Measurements from ENCODE around the gene CCNA2.

The CCNA2 gene

DNA sequence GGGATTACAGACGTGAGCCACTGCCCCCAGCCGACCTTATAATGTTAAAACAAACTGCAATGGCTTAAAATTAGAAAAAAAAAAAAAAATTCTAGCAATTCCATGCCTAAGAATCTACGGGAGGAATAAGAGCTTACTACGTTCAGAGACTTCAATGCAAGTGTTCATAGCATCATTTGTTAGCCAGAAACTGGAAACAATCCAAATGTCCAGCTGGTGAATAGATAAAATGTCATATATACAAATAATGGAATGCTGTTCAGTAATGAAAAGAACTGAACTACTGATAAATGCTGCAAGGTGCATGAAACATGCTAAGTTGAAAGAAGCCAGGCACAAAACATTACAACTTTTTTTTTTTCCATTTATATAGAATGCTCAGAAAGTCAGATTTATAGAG, 17.3 kb downstream of the CCNA2 start:
- TF ChIP-seq SUZ12 (IDR thresholded peaks at IDR 0.05; ENCODE audit: extremely low read depth, insufficient read depth, insufficient read length) (no peak), YY1 (IDR thresholded peaks at IDR 0.05; ENCODE audit: insufficient read depth, insufficient read length) (no peak), ZNF274 (IDR thresholded peaks at IDR 0.05; ENCODE audit: low read depth, low read length) (no peak)
- Histone ChIP-seq H3K9ac (ENCODE audit: insufficient read length, low read depth) (no peak overlapping the region), H3K27me3 (ENCODE audit: insufficient read depth, insufficient read length) (no peaks in the 10 kb centered on the region), H3K4me1 (ENCODE audit: insufficient read depth, insufficient read length) (no peaks in the 10 kb centered on the region), H3K9me3 (ENCODE audit: insufficient read depth, low read length) (no peaks in the 10 kb centered on the region), H3K36me3 (ENCODE audit: insufficient read depth, insufficient read length, low read length) (peaks cover 81% of the 10 kb centered on the region), H3K4me3 (ENCODE audit: insufficient read length, low read depth) (no peak overlapping the region)
- DNase-seq (ENCODE audit: low read depth, low spot score), result no peak

DNA sequence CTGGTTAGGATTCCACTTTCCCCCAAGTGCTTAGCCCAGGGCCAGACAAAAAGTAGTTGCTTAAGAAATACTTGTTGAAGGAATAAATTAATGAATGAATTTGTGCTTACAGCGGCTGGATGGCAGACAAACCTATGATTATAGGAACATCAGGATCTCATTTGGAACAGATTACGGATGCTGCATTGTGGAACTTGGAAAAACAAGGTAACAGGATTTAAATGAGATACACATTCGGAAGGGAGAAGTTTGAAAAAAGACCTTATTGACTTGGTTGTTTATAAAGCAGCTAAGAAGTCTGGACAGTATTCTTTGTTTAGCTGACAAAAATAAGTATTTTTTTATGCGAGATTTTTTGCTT, 22.0 kb downstream of the CCNA2 start:
- H3K4me3 ChIP-seq (ENCODE audit: insufficient read length, low read depth), result peak overlapping the region; percentile 91
- TF ChIP-seq SUZ12 (IDR thresholded peaks at IDR 0.05; ENCODE audit: extremely low read depth, insufficient read depth, insufficient read length), result no peak
- no peak for TF ChIP-seq ZNF274 (IDR thresholded peaks at IDR 0.05; ENCODE audit: low read depth, low read length)
- no peak for TF ChIP-seq YY1 (IDR thresholded peaks at IDR 0.05; ENCODE audit: insufficient read depth, insufficient read length)

DNA sequence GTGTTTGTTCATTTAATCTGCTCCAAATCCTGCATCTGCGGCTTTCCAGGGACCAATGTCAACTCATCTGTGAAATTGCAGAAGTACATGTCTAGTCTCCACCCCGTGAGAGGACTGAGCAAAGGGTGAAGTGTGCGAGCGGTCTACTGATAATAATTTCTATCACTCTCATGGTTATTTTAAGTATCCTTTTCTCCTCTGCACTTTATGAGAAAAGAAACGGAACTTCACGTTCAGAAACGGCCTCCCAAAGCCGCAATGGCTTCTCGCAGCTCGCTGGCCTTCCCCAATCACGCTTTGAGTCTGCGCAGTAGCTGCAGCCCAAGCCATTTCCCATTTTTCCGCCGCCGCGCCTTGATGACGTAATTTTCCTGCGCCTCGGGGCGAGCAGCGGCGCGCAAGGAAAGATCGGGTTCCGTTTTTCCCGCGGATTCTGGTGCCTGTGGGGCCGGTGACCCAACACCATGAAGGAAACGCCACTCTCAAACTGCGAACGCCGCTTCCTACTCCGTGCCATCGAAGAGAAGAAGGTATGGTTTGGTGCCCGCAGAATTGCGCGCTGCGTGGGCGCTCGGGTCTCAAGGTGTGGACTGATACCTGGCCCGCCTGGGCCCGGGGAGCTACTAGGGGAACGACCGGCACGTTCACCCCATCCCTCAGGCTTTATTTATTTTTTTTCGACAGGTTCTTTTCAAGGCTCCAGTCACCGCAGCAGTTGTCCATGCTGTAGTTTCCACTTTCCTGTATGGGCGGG, 22.5 kb downstream of the CCNA2 start, which contains the start of gene EXOSC9:
Gene EXOSC9 (plus strand): TSS at position 363 of the 754 bp plus-strand sequence. CDS start 102 bp downstream, at position 465.
- H3K4me3 ChIP-seq (ENCODE audit: insufficient read length, low read depth), result peak within 1 kb of the TSS; percentile 91
- TF ChIP-seq SUZ12 (IDR thresholded peaks at IDR 0.05; ENCODE audit: extremely low read depth, insufficient read depth, insufficient read length) (no peak), YY1 (IDR thresholded peaks at IDR 0.05; ENCODE audit: insufficient read depth, insufficient read length) (no peak), ZNF274 (IDR thresholded peaks at IDR 0.05; ENCODE audit: low read depth, low read length) (no peak)
- no peaks in the 10 kb centered on the region for H3K4me1 ChIP-seq (ENCODE audit: insufficient read depth, insufficient read length)
- H3K36me3 ChIP-seq (ENCODE audit: insufficient read depth, insufficient read length, low read length), result peaks cover 36% of the 10 kb centered on the region
- H3K27me3 ChIP-seq (ENCODE audit: insufficient read depth, insufficient read length), result no peaks in the 10 kb centered on the region
- peak; percentile 84 for DNase-seq (ENCODE audit: low read depth, low spot score)
- H3K9me3 ChIP-seq (ENCODE audit: insufficient read depth, low read length), result no peaks in the 10 kb centered on the region
- H3K9ac ChIP-seq (ENCODE audit: insufficient read length, low read depth), result peak within 1 kb of the TSS; percentile 92

More for the DNA sequence above, 22.0 kb downstream of the CCNA2 start:
- DNase-seq (ENCODE audit: low read depth, low spot score), result no peak
- Histone ChIP-seq H3K9ac (ENCODE audit: insufficient read length, low read depth) (peak overlapping the region; percentile 92), H3K4me1 (ENCODE audit: insufficient read depth, insufficient read length) (no peaks in the 10 kb centered on the region), H3K27me3 (ENCODE audit: insufficient read depth, insufficient read length) (no peaks in the 10 kb centered on the region), H3K36me3 (ENCODE audit: insufficient read depth, insufficient read length, low read length) (peaks cover 41% of the 10 kb centered on the region), H3K9me3 (ENCODE audit: insufficient read depth, low read length) (no peaks in the 10 kb centered on the region)

DNA sequence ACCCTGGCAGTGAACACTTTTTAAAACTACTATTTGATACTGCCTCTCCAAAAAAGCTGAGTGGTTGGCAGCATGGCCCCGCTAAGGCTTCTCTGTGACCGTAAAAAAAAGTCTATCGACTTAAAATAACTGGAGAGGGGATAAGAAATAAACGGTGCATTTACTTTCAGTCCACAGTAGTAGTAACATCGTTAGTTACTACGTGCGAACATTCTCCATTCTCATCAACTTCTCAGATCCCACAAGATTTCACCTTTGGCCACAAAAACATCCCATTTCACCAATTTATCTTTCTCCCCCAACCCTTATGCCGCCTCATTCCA, 23.1 kb downstream of the CCNA2 start:
- no peak for DNase-seq (ENCODE audit: low read depth, low spot score)
- H3K36me3 ChIP-seq (ENCODE audit: insufficient read depth, insufficient read length, low read length), result peaks cover 33% of the 10 kb centered on the region
- H3K27me3 ChIP-seq (ENCODE audit: insufficient read depth, insufficient read length), result no peaks in the 10 kb centered on the region
- no peaks in the 10 kb centered on the region for H3K9me3 ChIP-seq (ENCODE audit: insufficient read depth, low read length)
- H3K4me3 ChIP-seq (ENCODE audit: insufficient read length, low read depth), result peak overlapping the region; percentile 91
- peak overlapping the region; percentile 71 for H3K9ac ChIP-seq (ENCODE audit: insufficient read length, low read depth)
- no peaks in the 10 kb centered on the region for H3K4me1 ChIP-seq (ENCODE audit: insufficient read depth, insufficient read length)
- TF ChIP-seq SUZ12 (IDR thresholded peaks at IDR 0.05; ENCODE audit: extremely low read depth, insufficient read depth, insufficient read length) (no peak), ZNF274 (IDR thresholded peaks at IDR 0.05; ENCODE audit: low read depth, low read length) (no peak)

DNA sequence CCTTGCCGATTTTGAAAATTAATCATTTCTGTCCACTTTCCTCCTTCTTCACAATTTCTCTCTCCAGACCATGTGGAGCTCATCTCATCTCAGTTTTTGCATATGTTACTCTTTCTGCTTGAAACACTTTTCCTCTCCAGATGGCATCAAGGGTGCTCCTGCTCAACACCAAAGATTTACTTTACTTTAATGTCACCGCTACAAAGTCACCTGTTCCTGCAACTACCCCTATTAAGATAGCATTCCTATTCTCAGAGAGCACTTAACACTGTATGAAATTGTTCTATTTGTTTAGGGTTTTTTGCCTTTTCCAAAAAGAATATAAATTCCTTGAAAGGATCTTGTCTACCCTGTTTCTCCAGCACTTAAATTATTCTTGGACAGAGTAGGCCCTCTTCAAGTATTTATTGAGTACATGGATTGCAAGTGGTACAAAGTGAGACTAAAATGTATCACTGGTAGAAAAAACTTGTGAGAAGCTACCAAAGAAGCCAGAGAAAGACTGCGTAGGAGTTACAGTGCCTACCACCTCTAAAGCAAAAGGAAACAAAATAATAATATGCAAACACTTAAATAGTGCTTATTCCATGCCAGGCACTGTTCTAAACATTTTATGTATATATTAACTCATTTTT, 23.7 kb downstream of the CCNA2 start:
- no peaks in the 10 kb centered on the region for H3K4me1 ChIP-seq (ENCODE audit: insufficient read depth, insufficient read length)

DNA sequence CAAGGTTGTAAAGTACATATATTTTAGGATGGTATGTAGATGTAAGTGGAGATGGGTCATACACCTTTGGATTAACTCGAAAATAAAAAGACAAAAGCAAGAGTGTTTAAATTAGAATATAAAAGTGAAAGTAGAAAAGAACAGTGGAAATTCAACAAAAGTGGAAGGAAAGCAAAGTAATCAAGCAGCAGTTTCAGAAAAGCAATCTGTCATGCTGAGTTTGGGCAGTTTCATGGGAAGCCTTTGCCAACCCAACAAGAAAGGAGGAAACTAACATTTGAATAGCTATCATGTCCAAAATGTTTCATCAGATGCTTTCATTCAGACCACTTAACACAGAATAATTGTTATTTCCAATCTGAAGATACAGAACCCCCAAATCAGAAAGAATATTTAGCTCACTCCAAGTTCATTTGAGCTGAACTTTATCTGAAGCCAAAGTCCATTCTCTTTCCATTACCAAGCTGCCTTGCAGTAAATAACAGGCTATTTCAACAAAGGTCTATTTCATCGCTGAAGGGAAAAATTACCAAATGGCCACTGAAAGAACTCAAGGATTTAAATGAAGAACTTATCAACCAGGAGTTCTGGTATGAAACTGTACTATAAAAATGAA, 24.4 kb downstream of the CCNA2 start:
- Histone ChIP-seq H3K9me3 (ENCODE audit: insufficient read depth, low read length) (no peaks in the 10 kb centered on the region), H3K4me1 (ENCODE audit: insufficient read depth, insufficient read length) (no peaks in the 10 kb centered on the region), H3K9ac (ENCODE audit: insufficient read length, low read depth) (no peak overlapping the region), H3K4me3 (ENCODE audit: insufficient read length, low read depth) (no peak overlapping the region), H3K27me3 (ENCODE audit: insufficient read depth, insufficient read length) (no peaks in the 10 kb centered on the region), H3K36me3 (ENCODE audit: insufficient read depth, insufficient read length, low read length) (peaks cover 20% of the 10 kb centered on the region)
- no peak for TF ChIP-seq ZNF274 (IDR thresholded peaks at IDR 0.05; ENCODE audit: low read depth, low read length)
- DNase-seq (ENCODE audit: low read depth, low spot score), result no peak

More for the DNA sequence above, 23.7 kb downstream of the CCNA2 start:
- TF ChIP-seq SUZ12 (IDR thresholded peaks at IDR 0.05; ENCODE audit: extremely low read depth, insufficient read depth, insufficient read length) (no peak), ZNF274 (IDR thresholded peaks at IDR 0.05; ENCODE audit: low read depth, low read length) (no peak), YY1 (IDR thresholded peaks at IDR 0.05; ENCODE audit: insufficient read depth, insufficient read length) (no peak)
- H3K9ac ChIP-seq (ENCODE audit: insufficient read length, low read depth), result no peak overlapping the region
- no peaks in the 10 kb centered on the region for H3K9me3 ChIP-seq (ENCODE audit: insufficient read depth, low read length)
- DNase-seq (ENCODE audit: low read depth, low spot score), result no peak
- H3K4me3 ChIP-seq (ENCODE audit: insufficient read length, low read depth), result no peak overlapping the region
- no peaks in the 10 kb centered on the region for H3K27me3 ChIP-seq (ENCODE audit: insufficient read depth, insufficient read length)
- H3K36me3 ChIP-seq (ENCODE audit: insufficient read depth, insufficient read length, low read length), result peaks cover 27% of the 10 kb centered on the region

DNA sequence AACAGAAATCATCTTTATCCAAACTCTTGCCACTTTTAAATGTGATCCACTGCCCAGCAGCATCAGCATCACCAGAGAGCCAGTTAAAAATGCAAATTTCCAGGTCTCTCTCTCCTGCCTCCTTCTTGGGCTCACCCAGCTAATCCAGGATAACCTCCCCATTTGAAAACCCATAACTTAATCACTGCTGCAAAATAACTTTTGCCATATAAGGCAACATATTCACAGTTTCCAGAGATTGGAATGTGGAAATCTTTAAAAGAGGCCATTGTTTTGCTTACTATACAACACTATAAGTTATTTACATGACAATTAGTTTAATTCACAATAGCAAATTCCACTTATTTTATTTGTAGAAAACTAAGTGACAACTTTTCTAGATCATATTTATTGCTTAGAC, 27.4 kb downstream of the CCNA2 start:
- Histone ChIP-seq H3K4me1 (ENCODE audit: insufficient read depth, insufficient read length) (no peaks in the 10 kb centered on the region), H3K36me3 (ENCODE audit: insufficient read depth, insufficient read length, low read length) (no peaks in the 10 kb centered on the region), H3K9ac (ENCODE audit: insufficient read length, low read depth) (no peak overlapping the region), H3K9me3 (ENCODE audit: insufficient read depth, low read length) (no peaks in the 10 kb centered on the region), H3K27me3 (ENCODE audit: insufficient read depth, insufficient read length) (no peaks in the 10 kb centered on the region), H3K4me3 (ENCODE audit: insufficient read length, low read depth) (no peak overlapping the region)
- TF ChIP-seq YY1 (IDR thresholded peaks at IDR 0.05; ENCODE audit: insufficient read depth, insufficient read length) (no peak), SUZ12 (IDR thresholded peaks at IDR 0.05; ENCODE audit: extremely low read depth, insufficient read depth, insufficient read length) (no peak), ZNF274 (IDR thresholded peaks at IDR 0.05; ENCODE audit: low read depth, low read length) (no peak)
- DNase-seq (ENCODE audit: low read depth, low spot score), result no peak
